RWPE2 (cell line): Measurements from ENCODE around the gene CDS1.
"Not testable (repeated sequence)": the region's sequence is repeated elsewhere in the genome, so short reads cannot be mapped to it uniquely, and the experiment has no call there.

Experiments
- ATAC-seq: fragments of 200-7000 bp; cut with Tn5 transposase; 3 replicates; pipeline ENCODE4 v1.9.1; 2021; ENCODE audit warnings: low read depth
- DNase-seq: peaks from one replicate; pipeline ENCODE4 v3.0.0-alpha.2; 2020; ENCODE audit warnings: low spot score
- H3K27ac ChIP-seq: fragments of 450-650 bp; 2 replicates; pipeline ENCODE4 v1.5.1; 2017; ENCODE audit warnings: mild to moderate bottlenecking; ENCODE audit not compliant: poor library complexity, severe bottlenecking
- H3K27me3 ChIP-seq: fragments of 250-450 bp; sonication (Bioruptor Pico); 2 replicates; pipeline ENCODE4 v1.5.1; 2021; ENCODE audit warnings: mild to moderate bottlenecking, moderate library complexity; ENCODE audit not compliant: insufficient read depth, poor library complexity, severe bottlenecking
- H3K36me3 ChIP-seq: fragments of 250-450 bp; sonication (Bioruptor Pico); 2 replicates; pipeline ENCODE4 v1.5.1; 2020; ENCODE audit warnings: low read depth, mild to moderate bottlenecking, moderate library complexity
- H3K4me1 ChIP-seq: fragments of 250-450 bp; sonication (Bioruptor Pico); 2 replicates; pipeline ENCODE4 v1.5.1; 2021; ENCODE audit warnings: mild to moderate bottlenecking, moderate library complexity; ENCODE audit not compliant: insufficient read depth, poor library complexity, severe bottlenecking
- H3K4me3 ChIP-seq: fragments of 250-450 bp; sonication (Bioruptor Pico); 2 replicates; pipeline ENCODE4 v1.5.1; 2021; ENCODE audit warnings: mild to moderate bottlenecking, moderate library complexity; ENCODE audit not compliant: severe bottlenecking
- H3K9me3 ChIP-seq: fragments of 250-450 bp; sonication (Bioruptor Pico); 2 replicates; pipeline ENCODE4 v1.5.1; 2021; ENCODE audit warnings: mild to moderate bottlenecking, moderate library complexity; ENCODE audit not compliant: severe bottlenecking
- CTCF ChIP-seq: fragments of 450-650 bp; IDR thresholded peaks from one replicate; pipeline ENCODE4 v1.5.1; 2017; ENCODE audit warnings: mild to moderate bottlenecking, moderate library complexity; ENCODE audit not compliant: poor library complexity, severe bottlenecking

CDS1 gene

GRCh38 chr4:84661191-84661939 is 78.4 kb downstream of the CDS1 start:
- ATAC-seq (no peak), DNase-seq (no peak)
- no peak for TF ChIP-seq CTCF
- H3K36me3 ChIP-seq: no peaks in the 10 kb centered on the region
- no peaks in the 10 kb centered on the region for H3K9me3 ChIP-seq
- H3K4me3 ChIP-seq: no peak overlapping the region
- H3K27me3 ChIP-seq: no peaks in the 10 kb centered on the region
- no peaks in the 10 kb centered on the region for H3K4me1 ChIP-seq
- H3K27ac ChIP-seq: no peak overlapping the region

DNA sequence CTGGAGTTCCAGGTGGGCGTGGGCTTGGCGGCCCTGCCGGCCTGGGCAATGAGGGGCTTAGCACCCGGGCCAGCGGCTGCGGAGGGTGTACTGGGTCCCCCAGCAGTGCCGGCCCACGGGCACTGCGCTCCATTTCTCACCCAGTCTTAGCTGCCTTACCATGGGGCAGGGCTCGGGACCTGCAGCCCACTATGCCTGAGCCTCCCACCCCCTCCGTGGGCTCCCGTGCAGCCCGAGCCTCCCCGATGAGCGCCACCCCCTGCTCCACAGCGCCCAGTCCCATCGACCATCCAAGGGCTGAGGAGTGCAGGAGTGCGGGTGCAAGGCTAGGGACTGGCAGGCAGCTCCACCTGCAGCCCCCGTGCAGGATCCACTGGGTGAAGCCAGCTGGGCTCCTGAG is 81.8 kb downstream of the CDS1 start:
- H3K4me3 ChIP-seq, H3K27me3 ChIP-seq, H3K4me1 ChIP-seq, DNase-seq, H3K27ac ChIP-seq, H3K9me3 ChIP-seq, ATAC-seq, H3K36me3 ChIP-seq: not testable (repeated sequence)

DNA sequence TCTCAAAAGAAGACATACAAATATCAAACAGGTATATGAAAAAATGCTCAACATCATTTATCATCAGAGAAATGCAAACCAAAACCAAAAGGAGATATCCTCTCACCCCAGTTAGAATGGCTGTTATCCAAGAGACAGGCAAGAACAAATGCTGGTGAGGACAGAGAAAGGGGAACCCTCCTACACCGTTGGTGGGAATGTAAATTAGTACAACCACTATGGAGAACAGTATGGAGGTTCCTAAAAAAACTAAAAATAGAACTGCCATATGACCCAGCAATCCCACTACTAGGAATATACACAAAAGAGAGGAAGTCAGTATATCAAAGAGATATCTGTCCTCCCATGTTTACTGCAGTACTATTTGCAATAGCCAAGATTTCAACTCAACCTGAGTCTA is 83.5 kb downstream of the CDS1 start:
- H3K36me3 ChIP-seq: peaks cover 14% of the 10 kb centered on the region
- ATAC-seq: no peak
- no peaks in the 10 kb centered on the region for H3K9me3 ChIP-seq
- H3K4me1 ChIP-seq: no peaks in the 10 kb centered on the region
- no peak for DNase-seq
- H3K27me3 ChIP-seq: no peaks in the 10 kb centered on the region
- H3K4me3 ChIP-seq: no peak overlapping the region
- no peak overlapping the region for H3K27ac ChIP-seq
- TF ChIP-seq CTCF: no peak

DNA sequence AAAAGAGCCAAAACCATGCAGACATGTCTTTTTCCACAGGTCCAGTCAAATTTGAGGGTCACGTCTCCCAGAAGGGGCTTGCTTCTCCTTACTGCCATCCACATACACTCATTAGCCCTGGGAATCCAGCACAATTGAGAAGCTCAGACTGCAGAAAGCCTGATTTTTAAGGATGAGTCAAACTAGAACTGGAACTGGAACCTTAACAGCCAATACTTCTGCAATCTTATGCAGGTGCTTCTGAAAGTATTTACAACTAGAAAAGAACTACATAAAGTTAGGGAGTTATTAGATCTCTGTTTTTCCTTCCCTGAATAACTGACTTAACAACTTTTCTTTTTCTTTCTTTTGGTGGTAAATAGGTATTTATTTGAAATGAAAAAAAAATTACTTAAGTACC is 86.3 kb downstream of the CDS1 start:
- Histone ChIP-seq H3K9me3 (no peaks in the 10 kb centered on the region), H3K27ac (no peak overlapping the region), H3K27me3 (no peaks in the 10 kb centered on the region), H3K4me1 (peaks cover 15% of the 10 kb centered on the region), H3K36me3 (peaks cover 29% of the 10 kb centered on the region), H3K4me3 (no peak overlapping the region)
- no peak for ATAC-seq
- DNase-seq: no peak
- TF ChIP-seq CTCF: no peak

DNA sequence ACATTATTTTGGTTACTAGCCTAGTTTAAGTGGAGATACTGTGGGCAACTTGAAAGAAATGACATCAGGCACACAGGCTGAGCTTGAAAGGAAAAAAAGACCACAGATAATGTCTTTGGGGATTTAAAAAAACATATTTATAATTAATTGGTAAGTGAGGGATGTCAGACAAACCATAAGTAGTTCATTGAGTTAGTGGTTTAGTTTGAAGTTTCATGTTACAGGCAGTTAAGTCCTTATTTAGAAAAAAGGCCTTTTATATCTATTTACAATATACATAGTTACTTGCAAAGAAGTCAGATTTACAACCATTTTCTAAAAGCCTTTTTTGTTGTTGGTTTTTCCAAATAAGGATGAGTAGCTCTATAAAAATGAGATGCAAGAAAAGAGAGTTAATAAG is 89.2 kb downstream of the CDS1 start:
- ATAC-seq (no peak), DNase-seq (no peak)
- peaks cover 45% of the 10 kb centered on the region for H3K36me3 ChIP-seq
- TF ChIP-seq CTCF: no peak
- no peak overlapping the region for H3K4me3 ChIP-seq
- H3K4me1 ChIP-seq: peaks cover 15% of the 10 kb centered on the region
- peak overlapping the region; percentile 86 for H3K27ac ChIP-seq
- no peaks in the 10 kb centered on the region for H3K27me3 ChIP-seq
- no peaks in the 10 kb centered on the region for H3K9me3 ChIP-seq
